ENCODE data around the gene ADGRG3. TPM values are rescaled to one million over a fixed set of nuclear protein-coding genes. Genes with fewer than 3 reads are reported as not detected.

ADGRG3 gene
- total and polyA plus RNA-seq, 9 of the 15 experiments (the other 6 are each of a cell fraction or from before 2014, with no cell fraction given), result 0.09 to 0.52 (median 0.14) TPM; not detected in 3

DNA sequence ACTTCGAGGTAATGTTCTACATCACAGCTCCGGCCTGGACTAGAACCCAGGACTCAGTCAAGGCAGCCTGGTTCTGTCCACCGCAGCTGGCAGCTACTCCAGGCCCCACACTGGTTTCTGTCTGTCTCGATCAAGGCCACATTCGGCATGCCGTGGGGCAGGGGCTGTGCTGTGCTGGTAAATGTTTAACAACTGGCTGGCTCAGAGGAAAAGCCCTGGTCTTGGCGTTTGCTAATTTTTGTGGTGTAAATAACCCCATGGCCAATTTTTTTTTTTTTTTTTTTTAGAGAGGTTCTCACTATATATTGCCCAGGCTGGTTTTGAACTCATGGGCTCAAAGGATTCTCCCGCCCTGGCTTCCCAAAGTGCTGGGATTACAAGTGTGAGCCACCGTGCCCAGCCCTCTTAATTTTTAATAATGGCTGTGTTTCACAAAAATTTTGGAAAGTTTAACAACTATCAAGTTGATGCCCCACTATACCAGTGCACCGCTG is 26.2 kb downstream of the ADGRG3 start:
- ATAC-seq (no peak), DNase-seq (ENCODE audit: extremely low read depth in 1 of 4, low spot score in 3 of 4) (no peak), FAIRE-seq (no peak)
- no TSS peak for BruUV-seq (replicated peaks)
- no peak overlapping the region for H3K9ac ChIP-seq (ENCODE audit: insufficient read depth in 1 of 2, low read depth in 2 of 2, low read length in 2 of 2)
- ChIA-PET CTCF (ENCODE audit: low intra/inter-chr PET ratio) (no interaction called here), POLR2A (interaction anchor here (0.6 to 1.8 kb wide), 6 partner anchors 9 to 41 kb away, joined by 3 to 5 read pairs (median 4); partner anchors contain the start of gene KATNB1)
- no peak overlapping the region for H3K27ac ChIP-seq (ENCODE audit: extremely low read depth, low read depth, low read length)
- intact Hi-C loops (cut with micrococcal nuclease) (loop anchor here (5.0 kb wide), 1 partner anchor 43 kb away; the partner anchor contains the start of gene KATNB1), in situ Hi-C loops (cut with MboI) (no loop called here)
- TF ChIP-seq ARID3A (IDR thresholded peaks at IDR 0.05; ENCODE audit: borderline replicate concordance, low read depth, low read length) (no peak), ELF4 (CRISPR knock-in tag; IDR thresholded peaks at IDR 0.05) (no peak), ARID1B (IDR thresholded peaks at IDR 0.05) (no peak), TRIM25 (IDR thresholded peaks at IDR 0.05; ENCODE audit: borderline replicate concordance) (no peak), U2AF1 (optimal IDR thresholded peaks at IDR 0.05; ENCODE audit: low read depth, low read length) (no peak), HNRNPK (IDR thresholded peaks at IDR 0.05; ENCODE audit: low read depth, low read length, poor library complexity, severe bottlenecking) (no peak), ELF1 (tag; IDR thresholded peaks at IDR 0.05) (no peak), NR2C1 (IDR thresholded peaks at IDR 0.05) (no peak), NR2C1 (tag; IDR thresholded peaks at IDR 0.05) (no peak), ZNF24 (IDR thresholded peaks at IDR 0.05) (no peak)
- TF ChIP-seq, protein P1, sequence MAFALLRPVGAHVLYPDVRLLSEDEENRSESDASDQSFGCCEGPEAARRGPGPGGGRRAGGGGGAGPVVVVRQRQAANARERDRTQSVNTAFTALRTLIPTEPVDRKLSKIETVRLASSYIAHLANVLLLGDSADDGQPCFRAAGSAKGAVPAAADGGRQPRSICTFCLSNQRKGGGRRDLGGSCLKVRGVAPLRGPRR (CRISPR knock-in tag; IDR thresholded peaks at IDR 0.05), result no peak
- TF ChIP-seq, protein P2, sequence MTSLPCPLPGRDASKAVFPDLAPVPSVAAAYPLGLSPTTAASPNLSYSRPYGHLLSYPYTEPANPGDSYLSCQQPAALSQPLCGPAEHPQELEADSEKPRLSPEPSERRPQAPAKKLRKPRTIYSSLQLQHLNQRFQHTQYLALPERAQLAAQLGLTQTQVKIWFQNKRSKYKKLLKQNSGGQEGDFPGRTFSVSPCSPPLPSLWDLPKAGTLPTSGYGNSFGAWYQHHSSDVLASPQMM (CRISPR knock-in tag; IDR thresholded peaks at IDR 0.05), result no peak
- no peak overlapping the region for H3K4me3 ChIP-seq
- peaks cover 42 to 51% of the 10 kb centered on the region in 2 experiments; a peak in 4 of 5 replicates for H3K4me1 ChIP-seq (replicated peaks in 1 of 2; ENCODE audit: control insufficient read depth in 2 of 2, insufficient read depth in 2 of 2, low read length in 2 of 2)
- H3K9me1 ChIP-seq (ENCODE audit: control insufficient read depth, insufficient read depth, low read length), result peaks cover under 1% of the 10 kb centered on the region
- no peaks in the 10 kb centered on the region for H3K27me3 ChIP-seq (ENCODE audit: control insufficient read depth in 2 of 2, insufficient read depth in 2 of 2, low read length in 2 of 2)
- no peaks in the 10 kb centered on the region for H4K20me1 ChIP-seq (replicated peaks; ENCODE audit: control insufficient read depth, insufficient read depth, low read length)
- no peak overlapping the region for H3K4me2 ChIP-seq (ENCODE audit: insufficient read depth, low read length)
- WGBS (ENCODE audit: insufficient coverage, low coverage, missing lambda C conversion rate), result 51% methylated on average over 10 of the region's 10 CpGs
- H3K9me3 ChIP-seq (replicated peaks; ENCODE audit: control insufficient read depth, insufficient read depth, low read depth, low read length), result 0 out of 2 replicates have a peak, but pooled peaks cover 2% of the 10 kb centered on the region
- H3K79me2 ChIP-seq (ENCODE audit: control insufficient read depth, insufficient read depth, low read length), result no peaks in the 10 kb centered on the region
- no peaks in the 10 kb centered on the region for H3K36me3 ChIP-seq (ENCODE audit: control insufficient read depth, insufficient read depth, low read length)
- 0 out of 2 replicates have a peak overlapping the region, but pooled peaks have one; percentile 60 for H2AFZ ChIP-seq (ENCODE audit: low read depth, low read length)
